Measurements from ENCODE around the gene CYCS. TPM values are rescaled to one million over a fixed set of nuclear protein-coding genes. Genes with fewer than 3 reads are reported as not detected.
"Not testable (repeated sequence)": the region's sequence is repeated elsewhere in the genome, so short reads cannot be mapped to it uniquely, and the experiment has no call there.

CYCS gene
- total RNA-seq, 1 donor, result 40.2 TPM

DNA sequence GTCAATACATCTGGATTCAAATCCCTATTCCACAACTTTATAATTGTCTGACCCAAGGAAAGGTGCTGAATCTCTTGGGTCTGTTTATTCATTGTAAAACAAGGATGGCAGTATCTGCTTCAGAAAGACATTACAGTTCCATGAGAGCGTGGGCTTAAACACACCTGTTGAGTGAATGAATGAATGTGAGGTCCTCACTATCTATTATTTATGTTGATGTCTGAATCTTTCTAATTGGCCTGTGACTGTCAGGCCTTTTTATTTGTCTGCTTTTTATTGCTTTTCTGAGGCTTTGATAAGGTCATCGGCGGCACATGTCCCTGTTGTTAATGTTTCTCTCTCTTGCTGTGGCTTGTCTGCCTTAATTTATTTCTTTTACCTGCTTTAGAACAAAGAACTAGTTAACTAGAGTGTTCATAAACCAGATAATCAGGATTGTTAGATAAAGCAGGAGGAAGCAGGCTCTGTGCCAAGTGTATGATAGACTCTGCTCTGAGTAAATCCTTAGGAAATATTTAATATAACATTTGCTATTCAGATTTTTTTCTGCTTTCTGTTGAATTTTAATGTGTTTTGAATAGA is 42.3 kb upstream of the CYCS start:
- DNase-seq (ENCODE audit: low read depth), result no peak
- TF ChIP-seq, protein P1, sequence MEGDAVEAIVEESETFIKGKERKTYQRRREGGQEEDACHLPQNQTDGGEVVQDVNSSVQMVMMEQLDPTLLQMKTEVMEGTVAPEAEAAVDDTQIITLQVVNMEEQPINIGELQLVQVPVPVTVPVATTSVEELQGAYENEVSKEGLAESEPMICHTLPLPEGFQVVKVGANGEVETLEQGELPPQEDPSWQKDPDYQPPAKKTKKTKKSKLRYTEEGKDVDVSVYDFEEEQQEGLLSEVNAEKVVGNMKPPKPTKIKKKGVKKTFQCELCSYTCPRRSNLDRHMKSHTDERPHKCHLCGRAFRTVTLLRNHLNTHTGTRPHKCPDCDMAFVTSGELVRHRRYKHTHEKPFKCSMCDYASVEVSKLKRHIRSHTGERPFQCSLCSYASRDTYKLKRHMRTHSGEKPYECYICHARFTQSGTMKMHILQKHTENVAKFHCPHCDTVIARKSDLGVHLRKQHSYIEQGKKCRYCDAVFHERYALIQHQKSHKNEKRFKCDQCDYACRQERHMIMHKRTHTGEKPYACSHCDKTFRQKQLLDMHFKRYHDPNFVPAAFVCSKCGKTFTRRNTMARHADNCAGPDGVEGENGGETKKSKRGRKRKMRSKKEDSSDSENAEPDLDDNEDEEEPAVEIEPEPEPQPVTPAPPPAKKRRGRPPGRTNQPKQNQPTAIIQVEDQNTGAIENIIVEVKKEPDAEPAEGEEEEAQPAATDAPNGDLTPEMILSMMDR (IDR thresholded peaks at IDR 0.05; ENCODE audit: insufficient read depth, low read depth, low read length), result no peak
- H3K4me3 ChIP-seq (ENCODE audit: low read depth, low read length), result no peak overlapping the region

DNA sequence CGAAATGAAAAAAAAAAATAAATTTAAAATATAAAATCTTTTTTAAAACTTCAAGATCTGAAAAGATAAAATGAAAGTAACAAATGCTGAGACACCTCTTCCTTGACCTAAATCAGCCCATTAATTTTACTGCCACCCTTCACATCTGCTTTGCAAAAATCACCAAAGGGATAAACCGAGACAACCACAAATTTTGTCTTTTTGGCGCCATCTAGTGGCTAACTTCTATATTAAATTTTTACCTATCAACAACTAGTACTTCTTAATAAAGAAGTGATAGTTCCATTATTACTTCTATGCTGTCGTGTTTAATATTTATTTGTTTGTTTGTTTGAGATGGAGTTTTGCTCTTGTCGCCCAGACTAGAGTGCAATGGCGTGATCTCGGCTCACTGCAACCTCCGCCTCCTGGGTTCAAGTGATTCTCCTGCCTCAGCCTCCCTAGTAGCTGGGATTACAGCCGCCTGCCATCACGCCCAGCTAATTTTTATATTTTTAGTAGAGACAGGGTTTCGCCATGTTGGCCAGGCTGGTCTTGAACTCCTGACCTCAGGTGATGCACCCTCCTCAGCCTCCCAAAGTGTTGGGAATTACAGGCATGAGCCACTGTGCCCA is 35.0 kb upstream of the CYCS start:
- not testable (repeated sequence) for H3K4me3 ChIP-seq (ENCODE audit: low read depth, low read length)
- DNase-seq (ENCODE audit: low read depth), result peak; percentile 64
- TF ChIP-seq, protein P1 (IDR thresholded peaks at IDR 0.05; ENCODE audit: insufficient read depth, low read depth, low read length), result peak; percentile 52

DNA sequence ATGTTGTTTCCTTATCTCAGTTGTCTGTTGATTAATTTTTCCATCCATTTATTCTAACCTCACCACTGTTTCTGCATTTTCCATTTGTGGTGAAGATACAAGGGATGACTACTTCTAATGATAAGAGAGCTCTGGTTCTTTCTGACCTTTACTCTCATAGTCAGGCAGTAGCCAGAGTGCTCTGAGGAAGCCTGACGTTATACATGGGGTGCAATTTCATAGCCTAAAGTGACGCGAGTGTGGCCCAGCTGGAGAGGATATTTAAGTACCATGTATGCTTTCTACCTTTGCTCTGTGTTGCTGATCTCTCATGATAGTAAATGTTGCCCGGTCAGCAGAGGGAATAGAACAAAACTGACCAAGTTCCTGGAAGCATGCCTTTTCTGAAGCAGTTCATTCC is 33.9 kb upstream of the CYCS start:
- no peak overlapping the region for H3K4me3 ChIP-seq (ENCODE audit: low read depth, low read length)
- TF ChIP-seq, protein P1 (IDR thresholded peaks at IDR 0.05; ENCODE audit: insufficient read depth, low read depth, low read length), result no peak
- no peak for DNase-seq (ENCODE audit: low read depth)

DNA sequence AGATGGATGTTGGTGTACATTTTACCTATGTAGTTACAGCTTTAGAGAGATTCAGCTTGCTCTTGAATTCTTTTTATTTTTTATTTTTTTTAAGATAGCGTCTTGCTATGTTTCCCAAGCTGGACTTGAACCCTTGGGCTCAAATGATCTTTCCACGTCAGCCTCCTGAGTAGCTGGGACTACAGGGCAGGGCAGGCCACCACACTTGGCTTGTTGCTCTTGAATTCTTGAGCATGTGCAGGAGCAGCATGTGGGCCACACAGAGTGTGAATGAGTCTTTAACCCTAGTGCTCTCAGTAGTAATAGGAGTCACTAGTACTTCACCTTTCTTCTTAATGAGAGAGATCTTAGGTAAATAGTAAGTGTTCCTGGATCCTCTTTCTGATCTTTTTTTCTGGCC is 26.7 kb upstream of the CYCS start:
- no peak overlapping the region for H3K4me3 ChIP-seq (ENCODE audit: low read depth, low read length)

DNA sequence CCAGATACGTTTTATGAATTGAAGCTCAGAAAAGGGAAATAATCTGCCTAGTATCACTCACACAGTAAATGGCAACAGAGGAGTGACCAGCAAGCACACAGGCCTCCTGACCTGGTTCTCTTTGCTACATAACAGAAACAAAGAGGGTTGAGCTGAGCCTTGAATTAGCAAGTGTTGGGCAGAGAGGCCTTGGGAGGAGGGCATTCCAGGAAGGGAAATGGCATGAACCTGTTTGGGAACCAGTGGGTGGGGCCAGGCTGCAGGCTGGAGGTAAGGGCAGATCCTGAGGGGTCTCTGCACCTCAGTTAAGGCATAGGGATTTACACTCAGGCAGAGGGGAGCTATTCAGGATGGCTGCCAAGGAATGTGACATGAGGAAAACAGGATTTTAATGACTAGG is 24.8 kb upstream of the CYCS start:
- no peak overlapping the region for H3K4me3 ChIP-seq (ENCODE audit: low read depth, low read length)
- TF ChIP-seq, protein P1 (IDR thresholded peaks at IDR 0.05; ENCODE audit: insufficient read depth, low read depth, low read length), result no peak
- no peak for DNase-seq (ENCODE audit: low read depth)

More for the DNA sequence above, 26.7 kb upstream of the CYCS start:
- no peak for DNase-seq (ENCODE audit: low read depth)
- TF ChIP-seq, protein P1 (IDR thresholded peaks at IDR 0.05; ENCODE audit: insufficient read depth, low read depth, low read length), result no peak

DNA sequence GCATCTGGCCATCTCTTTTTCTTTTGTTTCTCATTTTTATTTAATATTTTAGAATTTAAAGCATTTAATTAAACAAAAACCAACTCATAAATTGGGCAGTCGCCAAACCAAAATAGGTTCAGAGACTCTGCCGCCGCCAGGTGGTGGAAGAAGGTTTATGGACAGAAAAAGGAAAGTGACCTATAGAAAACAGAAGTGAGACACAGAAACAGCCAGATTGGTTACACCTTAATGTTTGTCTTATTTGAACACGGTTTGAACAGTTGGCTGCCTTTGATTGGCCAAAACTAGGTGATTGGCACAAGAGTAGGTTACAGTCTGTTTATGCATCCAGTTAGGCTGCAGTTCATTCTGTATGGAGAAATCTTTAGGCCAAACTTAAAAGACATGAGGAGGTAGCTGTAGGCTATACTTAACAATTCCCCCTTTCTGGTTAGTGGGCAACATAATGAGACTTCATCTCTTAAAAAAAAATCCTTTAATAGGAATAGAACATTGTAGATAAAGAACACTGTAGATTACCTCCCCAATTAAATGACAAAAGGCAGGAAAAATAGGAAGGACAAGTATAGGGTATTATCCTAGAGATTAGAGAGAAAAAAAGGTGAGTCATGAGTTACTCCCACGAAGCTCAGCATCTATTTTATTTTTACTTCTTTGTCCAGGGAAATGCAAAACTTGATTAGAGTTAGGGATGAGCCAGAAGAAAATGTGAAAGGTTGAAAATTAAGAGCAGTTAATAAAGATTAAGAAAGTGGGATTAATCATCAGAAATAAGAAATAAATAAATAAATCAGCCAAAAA is 23.9 kb upstream of the CYCS start:
- no peak for DNase-seq (ENCODE audit: low read depth)
- TF ChIP-seq, protein P1 (IDR thresholded peaks at IDR 0.05; ENCODE audit: insufficient read depth, low read depth, low read length), result no peak
- H3K4me3 ChIP-seq (ENCODE audit: low read depth, low read length), result no peak overlapping the region
